Activated CD8-positive, alpha-beta T cell treated with anti-CD3 and anti-CD28 coated beads for 36 hours (primary cell): ENCODE results near the gene SPAG9. TPM values are rescaled to one million over a fixed set of nuclear protein-coding genes. Genes with fewer than 3 reads are reported as not detected.

Source experiments
- ATAC-seq: fragments of 200-7000 bp; cut with Tn5 transposase; one replicate; pipeline ENCODE4 v1.10.0; 2021; ENCODE audit warnings: mild to moderate bottlenecking, moderate library complexity
- CTCF ChIA-PET: fragments of 350-600 bp; sonication (Branson Sonifier 250); formaldehyde crosslinking; loops from one replicate; lab custom pipeline; 2021; ENCODE audit warnings: antibody characterized with exemption; lab: Charles Lee
- POLR2A ChIA-PET: fragments of 350-600 bp; sonication (Branson Sonifier 250); formaldehyde crosslinking; loops from one replicate; lab custom pipeline; 2021; ENCODE audit warnings: antibody characterized with exemption; lab: Charles Lee
- DNase-seq: peaks from one replicate; pipeline ENCODE4 v3.0.0-alpha.2; 2020
- H3K27ac Mint-ChIP-seq: one replicate; pipeline ENCODE4 v1.8.0; 2021; ENCODE audit warnings: mild to moderate bottlenecking, mixed read lengths
- H3K27me3 Mint-ChIP-seq: one replicate; pipeline ENCODE4 v1.8.0; 2021; ENCODE audit warnings: mixed read lengths
- H3K36me3 Mint-ChIP-seq: one replicate; pipeline ENCODE4 v1.8.0; 2021; ENCODE audit warnings: low read depth, mixed read lengths
- H3K4me1 Mint-ChIP-seq: one replicate; pipeline ENCODE4 v1.8.0; 2021; ENCODE audit warnings: low read depth, mixed read lengths
- H3K4me3 Mint-ChIP-seq: one replicate; pipeline ENCODE4 v1.8.0; 2021; ENCODE audit warnings: mild to moderate bottlenecking, moderate library complexity, mixed read lengths
- H3K9me3 Mint-ChIP-seq: one replicate; pipeline ENCODE4 v1.8.0; 2021; ENCODE audit warnings: mixed read lengths
- CTCF ChIP-seq: fragments of 200-600 bp; IDR thresholded peaks from one replicate; pipeline ENCODE4 v1.8.0; 2022; ENCODE audit warnings: antibody characterized with exemption, mild to moderate bottlenecking
- intact Hi-C: fragments of 100-400 bp; cut with micrococcal nuclease; formaldehyde crosslinking; loops from one replicate; pipeline ENCODE4 v1.10.0; 2022
- total RNA-seq, 2 experiments: library from RNA; stranded (reverse); gene quantifications; one replicate each; pipeline ENCODE4 v1.2.3, GENCODE V29; 2021

Gene SPAG9
- total RNA-seq, 2 experiments from 2014 or later = 54.3 to 59.8 TPM

- Mint-ChIP-seq H3K4me1 (no peaks in the 10 kb centered on the region), H3K27ac (no peak overlapping the region), H3K4me3 (no peak overlapping the region), H3K9me3 (no peaks in the 10 kb centered on the region), H3K27me3 (no peaks in the 10 kb centered on the region), H3K36me3 (peaks cover 10% of the 10 kb centered on the region)
- TF ChIP-seq CTCF = no peak
- DNase-seq (no peak), ATAC-seq (no peak)
- ChIA-PET POLR2A (interaction anchor here (1.6 to 2.9 kb wide), 2 partner anchors 9 to 147 kb away, joined by 3 to 15 read pairs; partner anchors contain the start of gene NME1), CTCF (interaction anchor here (2.1 to 8.7 kb wide), 2 partner anchors 52 to 149 kb away, joined by 10 to 145 read pairs; partner anchors contain the start of gene NME1)
- intact Hi-C loops = no loop called here
Measured at GRCh38 chr17:51005768-51006167, 114.9 kb downstream of the SPAG9 start.

- peaks cover 11% of the 10 kb centered on the region for H3K36me3 Mint-ChIP-seq
- POLR2A ChIA-PET = interaction anchor here (1.1 to 2.9 kb wide), 2 partner anchors 116 to 149 kb away, joined by 4 to 15 read pairs; partner anchors contain the start of genes NME1 and SPAG9
- H3K4me3 Mint-ChIP-seq = no peak overlapping the region
- no peaks in the 10 kb centered on the region for H3K4me1 Mint-ChIP-seq
- H3K27me3 Mint-ChIP-seq = no peaks in the 10 kb centered on the region
- ATAC-seq (no peak), DNase-seq (no peak)
- no peak overlapping the region for H3K27ac Mint-ChIP-seq
- intact Hi-C loops = loop anchor here (5.0 kb wide), 1 partner anchor 148 kb away; the partner anchor contains the start of gene NME1
- CTCF ChIA-PET = interaction anchor here (1.0 to 8.7 kb wide), 8 partner anchors 13 to 201 kb away, joined by 3 to 145 read pairs (median 4); partner anchors contain the start of gene NME1
- no peak for TF ChIP-seq CTCF
- H3K9me3 Mint-ChIP-seq = no peaks in the 10 kb centered on the region
Measured at GRCh38 chr17:51004249-51004648, 116.4 kb downstream of the SPAG9 start.

- ChIA-PET POLR2A (interaction anchor here (1.1 kb wide), 2 partner anchors 35 to 164 kb away, joined by 3 read pairs; no protein-coding TSS in a partner anchor), CTCF (interaction anchor here (0.6 to 8.7 kb wide), 33 partner anchors 9 to 218 kb away, joined by 3 to 145 read pairs (median 4); partner anchors contain the start of genes NME1, NME2 and SPAG9)
- Mint-ChIP-seq H3K36me3 (peaks cover 20% of the 10 kb centered on the region), H3K9me3 (no peaks in the 10 kb centered on the region), H3K4me1 (no peaks in the 10 kb centered on the region), H3K4me3 (no peak overlapping the region), H3K27ac (peak overlapping the region; percentile 28), H3K27me3 (no peaks in the 10 kb centered on the region)
- ATAC-seq (peak; percentile 78), DNase-seq (no peak)
- TF ChIP-seq CTCF = peak; percentile 69
- intact Hi-C loops = loop anchor here (5.0 kb wide), 1 partner anchor 151 kb away; the partner anchor contains the start of gene NME1
Measured at GRCh38 chr17:51000835-51001638, 119.6 kb downstream of the SPAG9 start.

- Mint-ChIP-seq H3K4me1 (no peaks in the 10 kb centered on the region), H3K9me3 (no peaks in the 10 kb centered on the region), H3K27me3 (no peaks in the 10 kb centered on the region), H3K27ac (no peak overlapping the region), H3K4me3 (no peak overlapping the region), H3K36me3 (peaks cover 30% of the 10 kb centered on the region)
- no peak for DNase-seq
- intact Hi-C loops = no loop called here
- TF ChIP-seq CTCF = no peak
- POLR2A ChIA-PET = interaction anchor here (1.1 kb wide), 1 partner anchor 96 kb away, joined by 3 read pairs; no protein-coding TSS in a partner anchor
- no peak for ATAC-seq
- CTCF ChIA-PET = interaction anchor here (1.0 to 1.8 kb wide), 3 partner anchors 10 to 157 kb away, joined by 3 to 15 read pairs (median 3); partner anchors contain the start of gene NME1
Measured at GRCh38 chr17:50995668-50996067, 125.0 kb downstream of the SPAG9 start.
